Adrenal gland (tissue), 5 donors: ENCODE data around the gene SRXN1.

Experiments
- CTCF ChIP-seq, 6 experiments: fragments of 450-650 bp in 4 of 6; fragments of 200-600 bp in 2 of 6; sonication (generic) in 1 of 6; IDR thresholded peaks; 1 replicate in 5 of 6; 2 replicates in 1 of 6; pipeline versions ENCODE4 v1.5.1 to v1.8.0; 2016 to 2021; ENCODE audit warnings: antibody characterized with exemption in 6 of 6, mild to moderate bottlenecking in 2 of 6, moderate library complexity in 1 of 6
- POLR2A ChIP-seq, 2 donors: fragments of 450-650 bp; IDR thresholded peaks; one replicate each; pipeline ENCODE4 v1.6.1; 2017; ENCODE audit warnings: antibody characterized with exemption in 2 of 2, mild to moderate bottlenecking in 2 of 2, moderate library complexity in 1 of 2
- donor health status: DM: no; HTN: no; CAD: no.

GRCh38 chr20:631101-631500, 21.9 kb downstream of the SRXN1 start:
- TF ChIP-seq CTCF (IDR thresholded peaks at IDR 0.05) = no peak
- no peak for TF ChIP-seq POLR2A (IDR thresholded peaks at IDR 0.05)
